NCI-H1694 treated with DMSO at 0.1 percent for 48 hours (cell line): ENCODE measurements around the gene CCDC9.
"Not testable (repeated sequence)": the region's sequence is repeated elsewhere in the genome, so short reads cannot be mapped to it uniquely, and the experiment has no call there.

ENCODE experiments used
- DNase-seq: peaks from one replicate; lab custom pipeline; 2025; lab: John Stamatoyannopoulos, UW

CCDC9 gene

GRCh38 chr19:47300867-47301266 is 44.5 kb downstream of the CCDC9 start:
- not testable (repeated sequence) for DNase-seq

- DNase-seq = no peak
Measured at GRCh38 chr19:47302249-47302648, 45.9 kb downstream of the CCDC9 start.

- DNase-seq = no peak
Measured at GRCh38 chr19:47303966-47304365, 47.6 kb downstream of the CCDC9 start.

GRCh38 chr19:47305309-47305751 is 49.0 kb downstream of the CCDC9 start:
- peak; percentile 58 for DNase-seq

GRCh38 chr19:47306303-47306702 is 50.0 kb downstream of the CCDC9 start:
- no peak for DNase-seq

- DNase-seq = no peak
Measured at GRCh38 chr19:47309038-47309437, 52.7 kb downstream of the CCDC9 start.

- no peak for DNase-seq
Measured at GRCh38 chr19:47309608-47310007, 53.3 kb downstream of the CCDC9 start, which contains the start of gene C5AR1. C5AR1 (plus strand) TSS chr19:47309861; CDS start chr19:47309896, 35 bp downstream.

GRCh38 chr19:47310323-47310722 is 54.0 kb downstream of the CCDC9 start:
- DNase-seq = no peak

- DNase-seq = peak; percentile 55
Measured at GRCh38 chr19:47310819-47311218, 54.5 kb downstream of the CCDC9 start.

GRCh38 chr19:47312366-47313006 is 56.2 kb downstream of the CCDC9 start:
- no peak for DNase-seq

GRCh38 chr19:47313754-47314295 is 57.5 kb downstream of the CCDC9 start:
- no peak for DNase-seq

GRCh38 chr19:47315125-47315821 is 58.9 kb downstream of the CCDC9 start:
- no peak for DNase-seq

GRCh38 chr19:47316513-47316912 is 60.2 kb downstream of the CCDC9 start:
- no peak for DNase-seq

- DNase-seq = no peak
Measured at GRCh38 chr19:47319923-47320871, 63.9 kb downstream of the CCDC9 start.
